ENCODE data around the gene PDE7B.
A peak's percentile ranks its signal among the peaks of the same experiment; 100 is the strongest.

Gene PDE7B

GRCh38 chr6:136034422-136034821, 182.9 kb downstream of the PDE7B start:
- DNase-seq (ENCODE audit: low read depth) = no peak

DNA sequence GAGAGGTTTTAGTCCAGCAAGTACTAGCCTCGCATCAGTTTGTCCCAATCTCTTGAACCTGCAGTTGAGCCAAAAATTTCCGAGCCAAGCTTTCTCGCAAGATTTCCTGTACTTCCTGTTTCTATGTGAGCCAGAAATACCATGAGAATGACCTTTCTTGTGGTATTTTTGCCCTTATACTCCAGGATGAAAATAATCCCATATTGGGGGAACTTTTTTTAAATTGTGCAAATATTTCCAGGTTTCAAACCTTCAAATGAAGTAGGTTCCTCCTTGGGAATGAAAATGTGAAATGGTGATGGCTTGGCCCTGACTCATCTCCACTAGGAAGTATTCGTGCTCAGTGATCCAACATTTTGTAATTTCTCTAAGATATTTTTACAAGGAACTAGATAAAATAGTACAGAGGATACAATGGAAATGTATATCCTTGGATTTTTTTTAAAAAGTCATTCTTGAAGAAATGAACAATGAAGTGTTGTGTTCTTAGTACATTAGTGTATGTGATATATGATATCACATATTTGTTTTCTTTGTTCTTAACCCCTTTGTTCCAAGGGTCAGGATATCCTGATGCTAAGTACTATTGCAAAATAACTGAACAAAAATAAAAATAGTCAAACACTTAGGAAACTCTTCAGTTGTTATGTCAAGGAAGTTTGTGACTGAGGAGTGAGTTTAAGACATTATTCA, 184.0 kb downstream of the PDE7B start:
- peak; percentile 46 for DNase-seq (ENCODE audit: low read depth)

- no peak for DNase-seq (ENCODE audit: low read depth)
Observed at GRCh38 chr6:136036071-136036380, 184.5 kb downstream of the PDE7B start.

DNA sequence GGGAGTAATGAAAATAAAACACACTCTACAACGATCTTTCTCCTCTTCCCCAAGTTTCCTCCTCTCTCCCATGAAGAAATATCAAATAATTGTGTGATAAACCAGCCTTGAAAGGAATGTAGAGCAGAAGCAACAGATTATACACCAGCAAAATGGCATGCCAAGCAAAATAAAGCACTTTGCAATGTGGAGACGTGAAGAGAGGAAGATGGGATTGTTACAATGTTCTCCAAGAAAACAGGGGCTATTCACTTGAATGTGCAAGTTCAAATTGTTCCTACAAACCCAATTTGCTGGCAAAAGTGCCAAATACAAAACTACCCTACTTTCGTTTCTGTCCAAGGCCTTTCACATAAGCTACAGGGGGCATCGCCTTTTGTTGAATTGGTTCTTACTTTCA, 185.1 kb downstream of the PDE7B start:
- no peak for DNase-seq (ENCODE audit: low read depth)

GRCh38 chr6:136037242-136037875, 185.9 kb downstream of the PDE7B start:
- peak; percentile 28 for DNase-seq (ENCODE audit: low read depth)

- peak; percentile 14 for DNase-seq (ENCODE audit: low read depth)
Observed at GRCh38 chr6:136037876-136038460, 186.5 kb downstream of the PDE7B start.

DNA sequence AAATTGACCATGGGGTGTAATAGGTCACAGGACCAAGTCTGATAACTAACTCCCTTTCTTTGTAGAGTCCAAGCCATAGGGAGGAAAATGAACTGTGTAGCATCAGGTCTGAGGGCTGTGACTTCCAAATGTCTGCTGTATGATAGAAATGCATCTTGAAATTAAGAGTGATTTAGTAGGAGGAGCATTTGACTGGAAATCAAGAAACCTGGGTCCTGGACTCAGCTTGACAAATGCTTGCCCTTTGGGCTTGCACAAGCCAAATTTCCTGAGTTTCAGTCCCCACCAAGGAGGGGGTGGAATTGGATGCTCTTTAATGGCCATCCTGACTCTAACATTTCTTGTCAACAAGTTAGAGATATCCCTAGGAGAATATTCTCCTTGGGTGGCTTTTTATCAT, 187.0 kb downstream of the PDE7B start:
- no peak for DNase-seq (ENCODE audit: low read depth)

- DNase-seq (ENCODE audit: low read depth) = no peak
Observed at GRCh38 chr6:136039185-136039584, 187.7 kb downstream of the PDE7B start.

GRCh38 chr6:136050475-136050874, 199.0 kb downstream of the PDE7B start:
- no peak for DNase-seq (ENCODE audit: low read depth)

GRCh38 chr6:136051140-136051775, 199.8 kb downstream of the PDE7B start:
- DNase-seq (ENCODE audit: low read depth) = peak; percentile 26

- no peak for DNase-seq (ENCODE audit: low read depth)
Observed at GRCh38 chr6:136052031-136052430, 200.5 kb downstream of the PDE7B start.

DNA sequence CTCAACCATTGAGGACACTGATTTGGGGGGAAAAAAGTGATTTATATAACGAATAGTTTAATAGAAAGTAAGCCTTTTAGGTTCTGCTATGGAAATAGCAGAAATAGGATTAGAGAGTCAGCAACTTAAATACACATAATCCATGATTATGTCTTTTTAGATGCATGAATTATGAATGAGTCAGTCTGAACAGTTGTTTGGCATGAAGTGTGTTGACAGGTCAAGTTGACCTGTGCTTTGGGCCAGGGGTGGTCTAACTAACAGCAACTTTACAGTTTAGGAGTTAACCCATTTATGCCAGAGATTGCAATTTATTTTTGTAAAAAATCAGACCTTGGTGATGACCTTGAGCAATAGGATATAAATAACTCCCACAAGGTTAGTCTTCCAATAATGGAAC, 207.4 kb downstream of the PDE7B start:
- DNase-seq (ENCODE audit: low read depth) = no peak

- no peak for DNase-seq (ENCODE audit: low read depth)
Observed at GRCh38 chr6:136059308-136059707, 207.8 kb downstream of the PDE7B start.

- no peak for DNase-seq (ENCODE audit: low read depth)
Observed at GRCh38 chr6:136060052-136060451, 208.6 kb downstream of the PDE7B start.

DNA sequence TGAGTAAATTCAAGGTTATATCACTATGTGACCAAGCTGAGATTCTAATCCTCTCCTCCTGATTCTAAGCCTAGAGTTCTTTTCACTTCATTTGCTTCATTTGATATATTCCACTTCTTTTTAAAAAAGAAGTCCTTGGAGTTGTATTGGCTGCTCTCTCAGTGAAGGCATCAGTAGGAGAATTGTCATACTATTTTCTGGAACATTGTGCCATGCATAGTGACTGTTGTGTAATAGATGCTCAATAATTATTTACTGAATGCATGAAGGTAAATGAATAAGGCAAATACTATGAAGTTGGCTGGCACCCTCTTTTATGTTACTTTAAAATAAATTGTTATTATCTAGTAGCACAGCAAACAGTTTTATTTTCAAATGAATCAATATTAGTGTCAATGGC, 209.3 kb downstream of the PDE7B start:
- no peak for DNase-seq (ENCODE audit: low read depth)

GRCh38 chr6:136061701-136062100, 210.2 kb downstream of the PDE7B start:
- DNase-seq (ENCODE audit: low read depth) = no peak

- DNase-seq (ENCODE audit: low read depth) = peak; percentile 46
Observed at GRCh38 chr6:136063096-136063495, 211.6 kb downstream of the PDE7B start.

- peak; percentile 54 for DNase-seq (ENCODE audit: low read depth)
Observed at GRCh38 chr6:136066005-136066404, 214.5 kb downstream of the PDE7B start.

DNA sequence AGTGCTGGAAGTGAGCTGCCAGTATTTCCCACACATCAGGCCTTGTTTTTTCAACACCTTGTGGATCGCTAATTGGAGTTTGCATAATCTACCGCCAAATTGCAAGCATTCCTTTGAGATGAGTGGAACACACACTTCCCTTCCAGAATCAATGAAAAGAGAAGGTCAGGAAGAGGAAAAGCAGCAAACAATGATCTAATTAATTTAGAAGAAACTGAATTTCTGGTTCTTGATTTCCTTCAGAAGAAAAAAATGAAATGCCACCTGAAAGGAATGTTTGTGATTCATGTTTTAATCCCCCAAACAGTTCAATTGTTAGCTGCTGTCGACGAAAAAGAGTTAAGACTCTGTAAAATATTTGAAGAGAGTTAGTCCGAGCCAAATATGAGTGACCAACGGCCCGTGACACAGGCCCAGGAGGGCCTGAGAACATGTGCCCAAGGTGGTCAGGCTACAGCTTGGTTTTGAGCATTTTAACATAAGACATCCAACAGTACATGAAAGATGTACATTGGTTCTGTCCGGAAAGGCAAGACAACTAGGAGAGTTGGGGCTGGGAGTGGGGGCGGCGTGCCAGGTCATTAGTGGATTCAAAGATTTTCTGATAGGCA, 216.3 kb downstream of the PDE7B start:
- peak; percentile 58 for DNase-seq (ENCODE audit: low read depth)

DNA sequence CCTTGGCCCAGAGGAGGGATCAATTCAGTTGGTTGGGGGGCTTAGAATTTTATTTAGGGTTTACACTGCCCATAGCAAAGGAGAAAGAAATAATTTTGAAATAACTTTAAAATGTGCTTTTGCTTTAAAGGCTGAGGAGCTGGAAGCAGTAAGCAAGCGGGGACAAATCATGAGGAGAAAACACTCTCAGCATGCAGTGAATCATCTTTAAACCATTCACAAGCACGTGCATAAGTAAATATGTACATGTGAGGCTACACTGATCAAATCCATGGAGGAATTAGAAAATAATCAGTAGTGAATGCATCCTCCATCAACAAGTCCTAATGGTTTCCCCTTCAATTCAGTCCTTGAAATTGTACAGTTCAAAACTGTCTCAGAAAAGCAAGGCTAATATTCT, 217.6 kb downstream of the PDE7B start:
- peak; percentile 89 for DNase-seq (ENCODE audit: low read depth)

DNA sequence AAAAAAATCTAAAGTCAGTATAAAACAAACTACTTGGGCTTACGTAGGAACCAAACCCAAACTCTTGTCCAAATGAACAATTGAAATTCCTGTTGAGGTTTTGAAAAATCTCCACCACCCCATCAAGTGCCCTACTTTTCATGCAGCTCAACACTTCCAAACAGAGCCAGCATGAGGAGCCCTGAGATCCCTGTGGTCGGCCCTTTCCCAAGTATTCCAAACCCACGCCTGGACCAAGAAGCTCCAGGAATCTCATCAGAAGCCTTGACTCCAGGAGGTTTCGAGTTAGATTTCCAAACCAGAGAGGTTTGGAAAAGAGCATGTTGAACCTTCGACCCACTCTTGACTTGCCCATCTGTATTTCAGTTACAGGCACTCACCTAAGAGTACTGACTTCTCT, 219.3 kb downstream of the PDE7B start:
- no peak for DNase-seq (ENCODE audit: low read depth)

DNA sequence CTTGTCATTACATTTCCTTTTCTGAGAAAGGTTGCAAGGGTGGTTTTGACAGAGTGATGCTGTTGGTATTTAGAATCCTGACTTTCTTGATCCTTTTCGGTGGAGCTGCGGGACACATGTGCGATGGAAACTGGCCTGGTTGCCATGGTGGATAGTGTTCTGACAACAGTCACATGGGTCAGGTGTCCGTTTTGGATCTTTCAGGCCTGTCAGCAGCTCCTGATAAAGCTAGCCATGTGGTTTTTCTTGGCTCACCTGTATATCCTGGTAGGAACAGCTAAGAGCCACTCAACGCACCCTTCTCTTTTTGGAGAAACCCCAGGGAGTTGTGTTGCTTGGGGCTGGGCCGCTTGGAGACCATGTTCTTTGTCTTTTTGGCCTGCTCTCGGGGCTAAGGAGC, 221.2 kb downstream of the PDE7B start:
- DNase-seq (ENCODE audit: low read depth) = no peak

- DNase-seq (ENCODE audit: low read depth) = no peak
Observed at GRCh38 chr6:136073216-136073615, 221.7 kb downstream of the PDE7B start.
